Rectal smooth muscle tissue (tissue), 1 donor: Measurements from ENCODE around the gene RNF111.
"Not testable (repeated sequence)": the region's sequence is repeated elsewhere in the genome, so short reads cannot be mapped to it uniquely, and the experiment has no call there.

Experiments
- H3K27ac ChIP-seq: one replicate; pipeline ENCODE4 v1.7.0; 2013; ENCODE audit warnings: low read depth, low read length, inconsistent platforms
- H3K27me3 ChIP-seq: one replicate; pipeline ENCODE4 v1.7.0; 2013; ENCODE audit warnings: low read length; ENCODE audit not compliant: control insufficient read depth, insufficient read depth
- H3K36me3 ChIP-seq: one replicate; pipeline ENCODE4 v1.7.0; 2013; ENCODE audit warnings: low read length; ENCODE audit not compliant: control insufficient read depth, insufficient read depth
- H3K4me1 ChIP-seq: one replicate; pipeline ENCODE4 v1.7.0; 2013; ENCODE audit warnings: low read length; ENCODE audit not compliant: control insufficient read depth, insufficient read depth
- H3K4me3 ChIP-seq: one replicate; pipeline ENCODE4 v1.7.0; 2013; ENCODE audit warnings: low read length
- H3K9ac ChIP-seq: one replicate; pipeline ENCODE4 v1.7.0; 2013; ENCODE audit warnings: low read length

RNF111 gene

GRCh38 chr15:59131456-59131855 is 144.0 kb downstream of the RNF111 start:
- Histone ChIP-seq H3K27me3 (no peaks in the 10 kb centered on the region), H3K4me3 (no peak overlapping the region), H3K27ac (no peak overlapping the region), H3K4me1 (no peaks in the 10 kb centered on the region), H3K9ac (no peak overlapping the region), H3K36me3 (peaks cover 9% of the 10 kb centered on the region)

GRCh38 chr15:59131969-59132562 is 144.6 kb downstream of the RNF111 start:
- no peak overlapping the region for H3K9ac ChIP-seq
- no peak overlapping the region for H3K4me3 ChIP-seq
- H3K4me1 ChIP-seq, result no peaks in the 10 kb centered on the region
- H3K27me3 ChIP-seq, result no peaks in the 10 kb centered on the region
- H3K27ac ChIP-seq, result no peak overlapping the region
- peaks cover 11% of the 10 kb centered on the region for H3K36me3 ChIP-seq

- Histone ChIP-seq H3K4me1 (no peaks in the 10 kb centered on the region), H3K9ac (no peak overlapping the region), H3K4me3 (no peak overlapping the region), H3K27ac (no peak overlapping the region), H3K36me3 (peaks cover 19% of the 10 kb centered on the region), H3K27me3 (no peaks in the 10 kb centered on the region)
Measured at GRCh38 chr15:59133929-59134427, 146.5 kb downstream of the RNF111 start.

GRCh38 chr15:59137566-59137965 is 150.1 kb downstream of the RNF111 start:
- H3K36me3 ChIP-seq, result peaks cover 22% of the 10 kb centered on the region
- H3K27ac ChIP-seq, result no peak overlapping the region

GRCh38 chr15:59138243-59138642 is 150.8 kb downstream of the RNF111 start:
- Histone ChIP-seq H3K36me3 (peaks cover 25% of the 10 kb centered on the region), H3K4me3 (no peak overlapping the region), H3K4me1 (no peaks in the 10 kb centered on the region), H3K27ac (no peak overlapping the region), H3K9ac (no peak overlapping the region), H3K27me3 (no peaks in the 10 kb centered on the region)

More at GRCh38 chr15:59137566-59137965, 150.1 kb downstream of the RNF111 start:
- no peak overlapping the region for H3K4me3 ChIP-seq
- no peak overlapping the region for H3K9ac ChIP-seq
- H3K4me1 ChIP-seq, result no peaks in the 10 kb centered on the region
- H3K27me3 ChIP-seq, result no peaks in the 10 kb centered on the region

- H3K27ac ChIP-seq, result no peak overlapping the region
- peaks cover 24% of the 10 kb centered on the region for H3K36me3 ChIP-seq
- H3K4me3 ChIP-seq, result no peak overlapping the region
- no peak overlapping the region for H3K9ac ChIP-seq
- no peaks in the 10 kb centered on the region for H3K27me3 ChIP-seq
- no peaks in the 10 kb centered on the region for H3K4me1 ChIP-seq
Measured at GRCh38 chr15:59140422-59141226, 153.2 kb downstream of the RNF111 start.

GRCh38 chr15:59143281-59143680 is 155.8 kb downstream of the RNF111 start:
- no peaks in the 10 kb centered on the region for H3K4me1 ChIP-seq
- H3K27ac ChIP-seq, result no peak overlapping the region
- H3K27me3 ChIP-seq, result no peaks in the 10 kb centered on the region
- H3K36me3 ChIP-seq, result peaks cover 16% of the 10 kb centered on the region
- H3K4me3 ChIP-seq, result no peak overlapping the region
- no peak overlapping the region for H3K9ac ChIP-seq

- not testable (repeated sequence) for H3K9ac ChIP-seq, H3K27ac ChIP-seq
- peaks cover 16% of the 10 kb centered on the region for H3K36me3 ChIP-seq
Measured at GRCh38 chr15:59144594-59144993, 157.1 kb downstream of the RNF111 start.

More at GRCh38 chr15:59144594-59144993, 157.1 kb downstream of the RNF111 start:
- not testable (repeated sequence) for H3K4me1 ChIP-seq, H3K27me3 ChIP-seq, H3K4me3 ChIP-seq
